HepG2 (cell line): Measurements from ENCODE around the gene RIIAD1. TPM values are rescaled to one million over a fixed set of nuclear protein-coding genes. Genes with fewer than 3 reads are reported as not detected.

ENCODE experiments used
- ATAC-seq: fragments of 200-7000 bp; cut with Tn5 transposase; 3 replicates; pipeline ENCODE4 v1.9.1; 2020; ENCODE audit warnings: mild to moderate bottlenecking, moderate library complexity
- BruUV-seq: library from RNA; stranded (reverse); fragments of 400-500 nt; replicated peaks from 2 replicates; lab custom pipeline; 2021; lab: Mats Ljungman, UMichigan
- CTCF ChIA-PET: fragments of 300-600 bp; formaldehyde crosslinking; extraction: SDS; loops from one replicate; lab custom pipeline; 2021; ENCODE audit warnings: low total read pairs, inconsistent platforms, low intra/inter-chr PET ratio; lab: Yijun Ruan, JAX
- POLR2A ChIA-PET: fragments of 350-600 bp; sonication (Branson Sonifier 250); formaldehyde crosslinking; loops from one replicate; lab custom pipeline; 2020; ENCODE audit warnings: antibody characterized with exemption, inconsistent platforms; lab: Yijun Ruan, JAX
- DNase-seq: peaks from one replicate; pipeline ENCODE4 v3.0.0-alpha.2; 2015; ENCODE audit warnings: low spot score
- FAIRE-seq: peaks from 3 replicates; lab custom pipeline; 2011; peaks lifted over from hg19 to GRCh38; lab: Jason Lieb, UNC
- H2AFZ ChIP-seq: one replicate; pipeline ENCODE4 v1.6.1; 2011; ENCODE audit warnings: low read length, inconsistent platforms
- H3K27ac ChIP-seq: fragments of 300-600 bp; 3 replicates; pipeline ENCODE4 v1.8.0; 2011; ENCODE audit warnings: mixed run types, mild to moderate bottlenecking, mixed read lengths, low read length, inconsistent platforms; ENCODE audit not compliant: insufficient read depth; ENCODE audit errors: extremely low read length
- H3K27me3 ChIP-seq, 2 experiments: fragments of 200-600 bp in 1 of 2; 2 replicates in 1 of 2; 3 replicates in 1 of 2; pipeline versions ENCODE4 v1.6.0 to v1.8.0; 2011; ENCODE audit warnings: low read length in 2 of 2, mild to moderate bottlenecking in 2 of 2, moderate library complexity in 2 of 2, inconsistent platforms in 1 of 2; ENCODE audit not compliant: insufficient read depth in 2 of 2, control insufficient read depth in 1 of 2
- H3K36me3 ChIP-seq, 2 experiments: fragments of 200-600 bp in 1 of 2; replicated peaks in 1 of 2; 2 replicates in 1 of 2; 3 replicates in 1 of 2; pipeline versions ENCODE4 v1.5.1 to v1.8.0; 2011; ENCODE audit warnings: low read length in 2 of 2, inconsistent platforms in 1 of 2; ENCODE audit not compliant: insufficient read depth in 2 of 2, control insufficient read depth in 1 of 2
- H3K4me1 ChIP-seq: 2 replicates; pipeline ENCODE4 v1.5.1; 2012; ENCODE audit warnings: low read length, inconsistent platforms; ENCODE audit not compliant: insufficient read depth
- H3K4me2 ChIP-seq: 2 replicates; pipeline ENCODE4 v1.6.0; 2011; ENCODE audit warnings: low read depth, low read length, inconsistent platforms
- H3K4me3 ChIP-seq, 3 experiments: fragments of 200-600 bp in 1 of 3; sonication (generic), shearing (Covaris generic) in 1 of 3; replicated peaks in 1 of 3; 2 replicates each; pipeline ENCODE4 v1.5.1; 2011 to 2016; ENCODE audit warnings: low read length in 3 of 3, inconsistent platforms in 2 of 3, low read depth in 2 of 3, mild to moderate bottlenecking in 2 of 3, control low read depth in 1 of 3, mixed read lengths in 1 of 3; ENCODE audit not compliant: insufficient read depth in 1 of 3
- H3K79me2 ChIP-seq: one replicate; pipeline ENCODE4 v1.6.1; 2011; ENCODE audit warnings: low read length, inconsistent platforms; ENCODE audit not compliant: insufficient read depth
- H3K9ac ChIP-seq: 2 replicates; pipeline ENCODE4 v1.6.0; 2011; ENCODE audit warnings: mild to moderate bottlenecking, low read depth, low read length, inconsistent platforms; ENCODE audit not compliant: insufficient read depth
- H3K9me3 ChIP-seq: 2 replicates; pipeline ENCODE4 v1.5.1; 2012; ENCODE audit warnings: mild to moderate bottlenecking, low read length
- H4K20me1 ChIP-seq: 2 replicates; pipeline ENCODE4 v1.6.0; 2011; ENCODE audit warnings: inconsistent platforms, mild to moderate bottlenecking, low read length, moderate library complexity; ENCODE audit not compliant: insufficient read depth
- KLF9 ChIP-seq: IDR thresholded peaks from 2 replicates; pipeline ENCODE4 v1.6.1; 2016; ENCODE audit warnings: low read depth
- NKX3-1 ChIP-seq: sonication (generic); formaldehyde crosslinking; IDR thresholded peaks from 2 replicates; pipeline ENCODE4 v1.5.0; 2020; ENCODE audit warnings: missing genetic modification reagents
- POLR2AphosphoS5 ChIP-seq: IDR thresholded peaks from 2 replicates; pipeline ENCODE4 v1.6.1; 2012; ENCODE audit warnings: low read depth, low read length
- WGBS: methylation state at CpG from one replicate; pipeline ENCODE4 v1.1.6; 2017; ENCODE audit warnings: low lambda C conversion rate; 5-methylcytosine and 5-hydroxymethylcytosine counted together
- in situ Hi-C: cut with HindIII; loops from 2 replicates; pipeline ENCODE4 v1.10.0; 2017; ENCODE audit warnings: low pct_unique_long_range_greater_than_20kb; ENCODE audit not compliant: extremely low pct_ligation_motif_present
- intact Hi-C: fragments of 100-400 bp; cut with micrococcal nuclease; formaldehyde crosslinking; loops from one replicate; pipeline ENCODE4 v1.10.0; 2022; ENCODE audit not compliant: unreplicated experiment
- polyA plus RNA-seq, 8 experiments: library from polyadenylated mRNA; depleted of rRNA in 3 of 8; stranded (reverse) in 7 of 8; unstranded in 1 of 8; fragments of >200 nt; fragmentation: Illumina TruSeq in 4 of 8; extraction: Trizol in 4 of 8; gene quantifications; 2 replicates each; pipeline versions ENCODE4 v1.2.1 to v1.2.3, GENCODE V29; 2011 to 2016; ENCODE audit warnings: low read depth in 4 of 8, missing spikeins in 1 of 8, mixed read lengths in 1 of 8; ENCODE audit not compliant: insufficient read depth in 1 of 8
- total RNA-seq, 5 experiments: library from RNA; depleted of rRNA; stranded (reverse); fragments of >200 nt; fragmentation: Illumina TruSeq; extraction: Trizol; gene quantifications; 2 replicates each; pipeline ENCODE4 v1.2.3, GENCODE V29; 2016; ENCODE audit warnings: low read depth in 1 of 5
- TF ChIP-seq, protein P1 (sequence below): sonication (generic); formaldehyde crosslinking; IDR thresholded peaks from 2 replicates; pipeline ENCODE4 v1.4.0; 2020; ENCODE audit warnings: mild to moderate bottlenecking, missing genetic modification reagents, borderline replicate concordance
- TF ChIP-seq, protein P2 (sequence below): sonication (generic); formaldehyde crosslinking; IDR thresholded peaks from 2 replicates; pipeline ENCODE4 v1.4.0; 2020; ENCODE audit warnings: missing genetic modification reagents

The RIIAD1 gene
- total and polyA plus RNA-seq, 2 of the 13 experiments (the other 11 are each of a cell fraction or from before 2014, with no cell fraction given) = not detected

DNA sequence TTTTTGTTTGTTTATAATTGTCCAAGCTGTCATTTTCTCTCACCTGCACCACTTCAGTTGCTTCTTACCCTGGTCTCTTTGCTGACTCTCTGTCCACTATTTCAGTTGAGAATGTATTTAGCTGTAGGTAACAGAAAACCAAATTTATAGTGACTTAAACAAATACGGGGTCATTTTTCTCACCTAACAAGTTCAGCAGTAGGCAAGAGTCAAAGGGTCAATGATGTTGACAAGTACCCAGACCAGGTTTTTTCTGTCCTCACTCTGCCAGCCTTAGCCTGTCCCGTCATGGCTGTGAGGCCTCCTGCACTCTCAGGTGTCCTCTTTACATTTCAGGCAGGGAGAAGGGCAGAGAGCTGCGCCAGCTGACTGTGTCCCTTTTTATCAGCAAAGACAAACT, 11.8 kb downstream of the RIIAD1 start:
- no peak overlapping the region for H3K4me3 ChIP-seq
- H3K79me2 ChIP-seq = no peaks in the 10 kb centered on the region
- intact Hi-C loops (no loop called here), in situ Hi-C loops (loop anchor here (10.0 to 25.0 kb wide), 2 partner anchors 138 to 196 kb away; partner anchors contain the start of gene TUFT1)
- ATAC-seq (no peak), FAIRE-seq (no peak), DNase-seq (no peak)
- no peak overlapping the region for H2AFZ ChIP-seq
- peaks cover 32% of the 10 kb centered on the region for H3K4me1 ChIP-seq
- BruUV-seq = no TSS peak
- H3K9ac ChIP-seq = no peak overlapping the region
- peaks cover 0 to 4% of the 10 kb centered on the region in 2 experiments; a peak in 2 of 5 replicates for H3K27me3 ChIP-seq
- WGBS = 19% methylated on average over 3 of the region's 3 CpGs
- H3K9me3 ChIP-seq = peaks cover 13% of the 10 kb centered on the region; the same call in 1 of the 2 replicates
- ChIA-PET CTCF (no interaction called here), POLR2A (no interaction called here)
- no peak overlapping the region for H3K27ac ChIP-seq
- H3K36me3 ChIP-seq = no peaks in the 10 kb centered on the region
- no peaks in the 10 kb centered on the region for H4K20me1 ChIP-seq
- TF ChIP-seq, protein P1, sequence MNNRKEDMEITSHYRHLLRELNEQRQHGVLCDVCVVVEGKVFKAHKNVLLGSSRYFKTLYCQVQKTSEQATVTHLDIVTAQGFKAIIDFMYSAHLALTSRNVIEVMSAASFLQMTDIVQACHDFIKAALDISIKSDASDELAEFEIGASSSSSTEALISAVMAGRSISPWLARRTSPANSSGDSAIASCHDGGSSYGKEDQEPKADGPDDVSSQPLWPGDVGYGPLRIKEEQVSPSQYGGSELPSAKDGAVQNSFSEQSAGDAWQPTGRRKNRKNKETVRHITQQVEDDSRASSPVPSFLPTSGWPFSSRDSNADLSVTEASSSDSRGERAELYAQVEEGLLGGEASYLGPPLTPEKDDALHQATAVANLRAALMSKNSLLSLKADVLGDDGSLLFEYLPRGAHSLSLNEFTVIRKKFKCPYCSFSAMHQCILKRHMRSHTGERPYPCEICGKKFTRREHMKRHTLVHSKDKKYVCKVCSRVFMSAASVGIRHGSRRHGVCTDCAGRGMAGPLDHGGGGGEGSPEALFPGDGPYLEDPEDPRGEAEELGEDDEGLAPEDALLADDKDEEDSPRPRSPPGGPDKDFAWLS = no peak
- TF ChIP-seq POLR2AphosphoS5 = no peak
- TF ChIP-seq NKX3-1 (CRISPR knock-in tag) = no peak
- TF ChIP-seq KLF9 (CRISPR knock-in tag) = no peak
- TF ChIP-seq, protein P2, sequence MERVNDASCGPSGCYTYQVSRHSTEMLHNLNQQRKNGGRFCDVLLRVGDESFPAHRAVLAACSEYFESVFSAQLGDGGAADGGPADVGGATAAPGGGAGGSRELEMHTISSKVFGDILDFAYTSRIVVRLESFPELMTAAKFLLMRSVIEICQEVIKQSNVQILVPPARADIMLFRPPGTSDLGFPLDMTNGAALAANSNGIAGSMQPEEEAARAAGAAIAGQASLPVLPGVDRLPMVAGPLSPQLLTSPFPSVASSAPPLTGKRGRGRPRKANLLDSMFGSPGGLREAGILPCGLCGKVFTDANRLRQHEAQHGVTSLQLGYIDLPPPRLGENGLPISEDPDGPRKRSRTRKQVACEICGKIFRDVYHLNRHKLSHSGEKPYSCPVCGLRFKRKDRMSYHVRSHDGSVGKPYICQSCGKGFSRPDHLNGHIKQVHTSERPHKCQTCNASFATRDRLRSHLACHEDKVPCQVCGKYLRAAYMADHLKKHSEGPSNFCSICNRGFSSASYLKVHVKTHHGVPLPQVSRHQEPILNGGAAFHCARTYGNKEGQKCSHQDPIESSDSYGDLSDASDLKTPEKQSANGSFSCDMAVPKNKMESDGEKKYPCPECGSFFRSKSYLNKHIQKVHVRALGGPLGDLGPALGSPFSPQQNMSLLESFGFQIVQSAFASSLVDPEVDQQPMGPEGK = no peak
- H3K4me2 ChIP-seq = no peak overlapping the region
